GM12875 (cell line): Measurements from ENCODE around the gene MCEMP1.

Experiments used
- H3K4me3 ChIP-seq: one replicate; pipeline ENCODE4 v1.5.1; 2011; ENCODE audit warnings: low read depth, low read length, control low read depth
- CTCF ChIP-seq: IDR thresholded peaks from 2 replicates; pipeline ENCODE4 v1.5.1; 2011; ENCODE audit warnings: low read depth, mild to moderate bottlenecking, control low read depth, inconsistent platforms, low read length, moderate library complexity, borderline replicate concordance; ENCODE audit not compliant: insufficient read depth

Gene MCEMP1

GRCh38 chr19:7680606-7681339 lies 3.9 kb downstream of the MCEMP1 start, which contains the start of gene TRAPPC5:
Gene TRAPPC5, plus strand, starts transcription at chr19:7680833. Its CDS starts 1,421 bp downstream, at chr19:7682254.
- peak; percentile 98 for TF ChIP-seq CTCF
- H3K4me3 ChIP-seq = peak within 1 kb of the TSS; percentile 99

- peak overlapping the region; percentile 99 for H3K4me3 ChIP-seq
- peak; percentile 67; the same call in 1 of the 2 replicates for TF ChIP-seq CTCF
Observed at GRCh38 chr19:7681340-7682174, 4.7 kb downstream of the MCEMP1 start.

- TF ChIP-seq CTCF = no peak
- H3K4me3 ChIP-seq = peak overlapping the region; percentile 99
Observed at GRCh38 chr19:7682175-7682855, 5.4 kb downstream of the MCEMP1 start.

DNA sequence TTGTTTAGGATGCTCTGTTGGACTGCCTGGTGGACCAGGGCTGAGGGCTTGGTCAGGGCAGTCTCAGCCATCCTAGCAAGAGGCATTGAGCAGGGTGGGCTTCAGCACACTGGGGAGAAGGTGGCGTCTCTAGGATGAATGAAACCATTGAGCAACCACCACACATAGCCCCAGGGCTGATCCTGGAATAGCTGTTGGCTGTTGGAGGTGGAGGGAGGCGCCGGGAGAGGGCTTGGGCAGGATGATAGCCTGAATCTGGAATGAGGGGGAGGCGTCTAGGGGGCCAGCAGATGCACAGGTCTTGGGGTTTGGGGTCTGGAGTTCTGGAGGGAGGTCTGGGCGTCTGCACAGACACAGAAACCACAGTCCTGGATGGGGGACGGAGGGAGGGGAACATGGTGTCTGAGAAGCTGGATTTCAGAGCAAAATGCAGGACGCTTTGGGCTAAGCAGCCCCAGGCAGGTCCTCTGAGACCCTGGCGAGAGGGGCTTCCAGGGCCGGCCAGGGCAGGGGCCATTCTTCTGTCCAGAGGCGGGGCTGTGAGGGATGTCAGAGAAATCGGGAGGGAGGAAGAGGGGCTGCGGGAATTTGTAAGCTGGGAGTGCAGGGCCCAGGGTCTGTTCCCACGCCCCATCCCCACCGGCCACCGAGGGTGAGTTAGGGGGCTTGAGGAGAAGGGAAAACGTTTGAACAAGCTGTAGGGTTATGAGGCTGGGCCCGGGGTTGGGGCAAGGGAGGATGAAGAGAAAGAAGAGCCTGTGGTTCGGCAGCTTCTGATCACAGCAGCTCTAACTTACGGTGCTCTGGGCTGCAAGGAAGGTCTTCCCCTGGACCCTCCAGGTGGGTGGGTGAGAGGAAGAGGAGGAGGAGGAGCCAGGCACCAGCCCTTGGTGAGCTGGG lies 8.9 kb downstream of the MCEMP1 start:
- H3K4me3 ChIP-seq = no peak overlapping the region
- TF ChIP-seq CTCF = no peak

DNA sequence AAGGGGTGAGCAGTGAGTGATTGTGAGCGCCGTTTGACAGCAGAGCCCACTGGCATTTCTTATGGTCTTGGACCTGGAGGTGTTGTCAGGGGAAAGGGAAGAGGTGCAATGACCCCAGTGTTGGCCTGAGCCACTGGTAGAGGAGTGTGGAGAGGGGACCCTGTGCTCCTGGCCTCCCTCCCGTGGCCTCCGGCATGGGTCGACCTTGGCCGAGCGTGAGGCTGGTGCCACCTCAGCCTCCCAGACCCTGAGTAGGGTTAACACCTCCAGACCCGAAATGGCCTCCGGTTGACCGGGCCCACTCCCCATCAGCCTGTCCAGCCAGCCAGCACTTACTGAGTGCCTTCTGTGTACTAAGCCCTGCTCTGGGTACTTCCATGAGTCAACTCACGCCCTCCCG lies 10.3 kb downstream of the MCEMP1 start:
- TF ChIP-seq CTCF = no peak
- H3K4me3 ChIP-seq = no peak overlapping the region

- H3K4me3 ChIP-seq = no peak overlapping the region
- no peak for TF ChIP-seq CTCF
Observed at GRCh38 chr19:7689165-7689564, 12.3 kb downstream of the MCEMP1 start.
